DND-41 (cell line): ENCODE data around the gene TENT4B.

Experiments used
- ATAC-seq: fragments of 200-7000 bp; cut with Tn5 transposase; 3 replicates; pipeline ENCODE4 v1.9.1; 2021; ENCODE audit warnings: low read depth; ENCODE audit not compliant: insufficient read depth
- DNase-seq: peaks from one replicate; pipeline ENCODE4 v3.0.0-alpha.2; 2020
- H2AFZ ChIP-seq: 2 replicates; pipeline ENCODE4 v1.6.0; 2012; ENCODE audit warnings: low read depth, low read length
- H3K27ac ChIP-seq: 2 replicates; pipeline ENCODE4 v1.5.1; 2012; ENCODE audit warnings: low read length, inconsistent platforms
- H3K27me3 ChIP-seq: fragments of 200-600 bp; sonication (generic); 2 replicates; pipeline ENCODE4 v1.6.0; 2012; ENCODE audit warnings: low read length, mild to moderate bottlenecking, inconsistent platforms; ENCODE audit not compliant: insufficient read depth, poor library complexity
- H3K36me3 ChIP-seq: 2 replicates; pipeline ENCODE4 v1.5.1; 2012; ENCODE audit warnings: low read length, inconsistent platforms; ENCODE audit not compliant: insufficient read depth
- H3K4me1 ChIP-seq: 2 replicates; pipeline ENCODE4 v1.5.1; 2012; ENCODE audit warnings: mild to moderate bottlenecking, low read length; ENCODE audit not compliant: insufficient read depth
- H3K4me2 ChIP-seq: 2 replicates; pipeline ENCODE4 v1.6.0; 2012; ENCODE audit warnings: mild to moderate bottlenecking, moderate library complexity, low read length, inconsistent platforms; ENCODE audit not compliant: insufficient read depth
- H3K4me3 ChIP-seq, 2 experiments: fragments of 200-600 bp in 1 of 2; shearing (Covaris generic) in 1 of 2; 2 replicates each; pipeline ENCODE4 v1.5.1; 2012 to 2016; ENCODE audit warnings: inconsistent platforms in 2 of 2, low read length in 2 of 2, mild to moderate bottlenecking in 2 of 2, low read depth in 1 of 2, moderate library complexity in 1 of 2
- H3K79me2 ChIP-seq: 2 replicates; pipeline ENCODE4 v1.6.0; 2012; ENCODE audit warnings: low read length, inconsistent platforms; ENCODE audit not compliant: insufficient read depth
- H3K9ac ChIP-seq: 2 replicates; pipeline ENCODE4 v1.6.0; 2012; ENCODE audit warnings: low read depth, mild to moderate bottlenecking, inconsistent platforms, low read length, moderate library complexity
- H3K9me3 ChIP-seq: 2 replicates; pipeline ENCODE4 v1.5.1; 2012; ENCODE audit warnings: low read length, moderate library complexity, mild to moderate bottlenecking, inconsistent platforms; ENCODE audit not compliant: insufficient read depth, severe bottlenecking
- H4K20me1 ChIP-seq: 2 replicates; pipeline ENCODE4 v1.6.0; 2012; ENCODE audit warnings: low read length; ENCODE audit not compliant: insufficient read depth
- CTCF ChIP-seq: IDR thresholded peaks from 2 replicates; pipeline ENCODE4 v1.5.1; 2012; ENCODE audit warnings: borderline replicate concordance, low read length, moderate library complexity, mild to moderate bottlenecking; ENCODE audit not compliant: poor library complexity, severe bottlenecking; ENCODE audit errors: extremely low read depth
- EZH2 ChIP-seq: IDR thresholded peaks from 3 replicates; pipeline ENCODE4 v1.6.1; 2012; ENCODE audit warnings: borderline replicate concordance, low read depth, mild to moderate bottlenecking, moderate library complexity, low read length, inconsistent platforms; ENCODE audit not compliant: severe bottlenecking

TENT4B gene

DNA sequence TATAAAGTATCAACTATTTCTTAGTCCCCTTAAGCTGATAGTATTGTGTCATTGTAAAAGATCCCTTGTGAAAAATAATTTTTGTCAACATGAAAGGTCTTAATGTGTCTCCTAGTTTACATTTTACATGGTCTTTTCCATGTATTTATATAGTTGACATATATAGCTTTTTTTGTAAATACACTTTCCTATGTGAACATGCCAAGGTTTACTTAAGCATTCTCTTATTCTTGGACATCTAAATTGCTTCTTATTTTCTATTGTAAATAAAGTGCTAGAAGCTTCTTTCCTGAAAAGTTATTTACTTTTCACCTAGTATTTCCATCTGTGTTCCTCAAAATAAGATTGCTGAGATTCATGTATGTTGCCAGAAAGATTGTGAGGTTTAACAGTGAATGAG lies 29.3 kb downstream of the TENT4B start:
- H3K4me1 ChIP-seq = no peaks in the 10 kb centered on the region
- no peak for DNase-seq

DNA sequence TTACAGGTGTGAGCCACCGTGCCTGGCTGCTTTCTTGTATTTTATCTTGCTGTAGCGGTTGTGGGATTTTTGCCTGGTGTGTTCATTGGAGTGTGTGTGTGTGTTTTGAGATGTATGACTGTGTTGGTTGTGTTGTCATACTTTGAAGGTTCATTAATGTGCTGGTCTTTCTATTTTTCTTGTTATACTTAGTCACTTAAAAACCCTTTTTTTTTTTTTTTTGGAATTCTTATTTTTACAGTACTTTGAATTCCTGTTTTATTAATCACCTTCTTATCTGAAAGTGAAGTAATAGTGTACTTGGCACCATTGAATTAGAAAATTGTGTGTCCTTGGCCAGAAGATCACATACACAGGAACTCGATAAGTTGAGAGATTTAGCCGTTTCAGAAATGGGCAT lies 30.2 kb downstream of the TENT4B start:
- H3K9ac ChIP-seq = no peak overlapping the region
- no peaks in the 10 kb centered on the region for H3K4me1 ChIP-seq
- H3K27me3 ChIP-seq = no peaks in the 10 kb centered on the region
- TF ChIP-seq CTCF (no peak), EZH2 (no peak)
- no peak overlapping the region for H3K4me2 ChIP-seq
- ATAC-seq (no peak), DNase-seq (no peak)
- H3K79me2 ChIP-seq = peaks cover 52% of the 10 kb centered on the region
- peaks cover 9% of the 10 kb centered on the region; the same call in 1 of the 2 replicates for H4K20me1 ChIP-seq
- no peaks in the 10 kb centered on the region for H3K9me3 ChIP-seq
- H3K4me3 ChIP-seq = no peak overlapping the region
- H2AFZ ChIP-seq = no peak overlapping the region
- no peak overlapping the region for H3K27ac ChIP-seq
- H3K36me3 ChIP-seq = no peaks in the 10 kb centered on the region

More for the DNA sequence above, 29.3 kb downstream of the TENT4B start:
- TF ChIP-seq CTCF (no peak), EZH2 (no peak)
- Histone ChIP-seq H3K4me3 (no peak overlapping the region), H3K27ac (no peak overlapping the region), H2AFZ (no peak overlapping the region), H4K20me1 (peaks cover 9% of the 10 kb centered on the region; the same call in 1 of the 2 replicates), H3K27me3 (no peaks in the 10 kb centered on the region), H3K9ac (no peak overlapping the region), H3K4me2 (no peak overlapping the region), H3K36me3 (no peaks in the 10 kb centered on the region), H3K79me2 (peaks cover 53% of the 10 kb centered on the region), H3K9me3 (no peaks in the 10 kb centered on the region)
- no peak for ATAC-seq

DNA sequence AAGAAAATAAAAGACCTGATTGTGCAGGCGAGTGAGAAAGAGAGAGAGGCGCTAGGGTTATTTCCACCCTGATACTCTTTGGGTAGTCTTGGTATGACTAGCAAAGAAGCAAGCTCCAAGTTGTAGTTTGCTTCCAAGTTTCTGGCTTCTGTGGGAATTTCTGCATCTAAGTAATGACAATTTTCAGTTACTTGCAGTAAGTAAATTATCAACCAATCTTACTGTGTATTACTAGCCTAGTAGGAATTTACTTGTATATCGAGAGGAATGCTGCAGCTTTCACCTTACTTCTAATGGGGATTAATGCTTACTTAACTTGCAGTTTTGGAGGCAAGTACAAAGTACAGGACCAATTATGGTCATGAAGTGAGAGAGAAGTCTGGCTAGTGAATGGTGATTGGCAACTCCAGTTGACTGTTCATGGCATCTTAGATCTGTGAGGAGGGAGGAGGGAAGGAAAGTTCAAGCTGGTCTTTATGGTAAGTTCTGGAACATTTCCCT lies 31.9 kb downstream of the TENT4B start:
- no peak overlapping the region for H3K4me2 ChIP-seq

More for the DNA sequence above, 31.9 kb downstream of the TENT4B start:
- no peak for TF ChIP-seq EZH2
- TF ChIP-seq CTCF = no peak
- Histone ChIP-seq H3K27ac (no peak overlapping the region), H3K27me3 (no peaks in the 10 kb centered on the region), H4K20me1 (peaks cover 13% of the 10 kb centered on the region; the same call in 1 of the 2 replicates), H3K9ac (no peak overlapping the region), H3K4me1 (no peaks in the 10 kb centered on the region), H3K36me3 (no peaks in the 10 kb centered on the region), H3K4me3 (no peak overlapping the region), H3K79me2 (peaks cover 52% of the 10 kb centered on the region), H3K9me3 (no peaks in the 10 kb centered on the region), H2AFZ (no peak overlapping the region)
- DNase-seq (no peak), ATAC-seq (no peak)
